ENCODE data around the gene FGF21.

Gene FGF21

GRCh38 chr19:48806818-48807589 is 51.7 kb downstream of the FGF21 start:
- no peak overlapping the region for H3K27ac Mint-ChIP-seq

GRCh38 chr19:48807590-48808308 is 52.4 kb downstream of the FGF21 start:
- Mint-ChIP-seq H3K27me3 (no peaks in the 10 kb centered on the region), H3K4me1 (ENCODE audit: low read depth) (peaks cover 31% of the 10 kb centered on the region), H3K9me3 (no peaks in the 10 kb centered on the region), H3K36me3 (ENCODE audit: low read depth) (peaks cover 10% of the 10 kb centered on the region), H3K4me3 (no peak overlapping the region), H3K27ac (no peak overlapping the region)

More at GRCh38 chr19:48806818-48807589, 51.7 kb downstream of the FGF21 start:
- Mint-ChIP-seq H3K36me3 (ENCODE audit: low read depth) (peaks cover 10% of the 10 kb centered on the region), H3K4me1 (ENCODE audit: low read depth) (peaks cover 23% of the 10 kb centered on the region), H3K4me3 (no peak overlapping the region), H3K9me3 (no peaks in the 10 kb centered on the region), H3K27me3 (no peaks in the 10 kb centered on the region)

Data from stimulated activated naive CD8-positive, alpha-beta T cell treated with anti-CD3 and anti-CD28 coated beads, Interleukin-15, Interleukin-2, amounts not matched to agents 100 ng/mL and 50 ng/mL, for 24 hours (primary cell).